ENCODE measurements around the gene MRTO4.
"Not testable (repeated sequence)": the region's sequence is repeated elsewhere in the genome, so short reads cannot be mapped to it uniquely, and the experiment has no call there.

- TF ChIP-seq CTCF (IDR thresholded peaks at IDR 0.05; ENCODE audit: low read depth, low read length, missing input control); RAD21 (IDR thresholded peaks at IDR 0.05); REST (IDR thresholded peaks at IDR 0.05); JUND (IDR thresholded peaks at IDR 0.05); ATF3 (IDR thresholded peaks at IDR 0.05); NR2F2 (IDR thresholded peaks at IDR 0.05); GABPA (IDR thresholded peaks at IDR 0.05 in 1 of 2, conservative IDR thresholded peaks at IDR 0.05 in 1 of 2); FOXA1 (IDR thresholded peaks at IDR 0.05): not testable (repeated sequence)
Observed at GRCh38 chr1:19256301-19256700, 4.7 kb downstream of the MRTO4 start.
